AG04450 (cell line): ENCODE measurements around the gene TBX5. TPM values are rescaled to one million over a fixed set of nuclear protein-coding genes. Genes with fewer than 3 reads are reported as not detected.

ENCODE experiments used
- CTCF ChIA-PET: fragments of 300-600, 350-600 bp; formaldehyde crosslinking; extraction: SDS; loops from one replicate; lab custom pipeline; 2022; ENCODE audit warnings: antibody characterized with exemption, inconsistent platforms; lab: Charles Lee
- POLR2A ChIA-PET: fragments of 350-600 bp; formaldehyde crosslinking; extraction: SDS; loops from one replicate; lab custom pipeline; 2021; ENCODE audit warnings: antibody characterized with exemption, inconsistent platforms; lab: Yijun Ruan, JAX
- DNase-seq: peaks from one replicate; pipeline ENCODE4 v3.0.0-alpha.2; 2011; ENCODE audit warnings: low read depth, low spot score
- H3K27ac ChIP-seq: one replicate; pipeline ENCODE4 v1.5.1; 2012; ENCODE audit warnings: low read depth, low read length, control low read depth
- H3K27me3 ChIP-seq: one replicate; pipeline ENCODE4 v1.6.0; 2012; ENCODE audit warnings: low read length; ENCODE audit not compliant: control insufficient read depth, insufficient read depth
- H3K4me3 ChIP-seq: 2 replicates; pipeline ENCODE4 v1.5.1; 2011; ENCODE audit warnings: mild to moderate bottlenecking, low read depth, low read length, control low read depth
- H3K9me3 ChIP-seq: 2 replicates; pipeline ENCODE4 v1.5.1; 2012; ENCODE audit warnings: low read length; ENCODE audit not compliant: control insufficient read depth, insufficient read depth
- CTCF ChIP-seq: IDR thresholded peaks from 2 replicates; pipeline ENCODE4 v1.5.1; 2011; ENCODE audit warnings: low read depth, low read length, control low read depth, inconsistent platforms
- polyA plus RNA-seq: library from polyadenylated mRNA; depleted of rRNA; stranded (reverse); fragments of >200 nt; gene quantifications from 2 replicates; pipeline ENCODE4 v1.2.3, GENCODE V29; 2011

Gene TBX5
- polyA plus RNA-seq, 1 experiment = 16.8 TPM

- no peaks in the 10 kb centered on the region; the same call in 1 of the 2 replicates for H3K9me3 ChIP-seq
- ChIA-PET CTCF (interaction anchor here (1.2 kb wide), 1 partner anchor 69 kb away, joined by 3 read pairs; no protein-coding TSS in a partner anchor), POLR2A (interaction anchor here (1.2 to 1.7 kb wide), 2 partner anchors 9 to 19 kb away, joined by 7 to 9 read pairs; no protein-coding TSS in a partner anchor)
- peak overlapping the region; percentile 83 for H3K4me3 ChIP-seq
- no peak for DNase-seq
- peak overlapping the region; percentile 94 for H3K27ac ChIP-seq
- no peak for TF ChIP-seq CTCF
- H3K27me3 ChIP-seq = no peaks in the 10 kb centered on the region
Observed at GRCh38 chr12:114406316-114406983, 506 bp upstream of the TBX5 start.

- no peaks in the 10 kb centered on the region for H3K27me3 ChIP-seq
- no peak for DNase-seq
Observed at GRCh38 chr12:114404926-114405518, 922 bp downstream of the TBX5 start.

GRCh38 chr12:114404083-114404925 is 1.6 kb downstream of the TBX5 start:
- Histone ChIP-seq H3K9me3 (no peaks in the 10 kb centered on the region; the same call in 1 of the 2 replicates), H3K27ac (peak overlapping the region; percentile 94), H3K4me3 (peak overlapping the region; percentile 83), H3K27me3 (no peaks in the 10 kb centered on the region)
- no peak for TF ChIP-seq CTCF
- ChIA-PET POLR2A (interaction anchor here (1.9 kb wide), 1 partner anchor 9 kb away, joined by 6 read pairs; no protein-coding TSS in a partner anchor), CTCF (interaction anchor here (1.3 kb wide), 1 partner anchor 104 kb away, joined by 5 read pairs; no protein-coding TSS in a partner anchor)
- no peak for DNase-seq

More at GRCh38 chr12:114404926-114405518, 922 bp downstream of the TBX5 start:
- Histone ChIP-seq H3K9me3 (no peaks in the 10 kb centered on the region; the same call in 1 of the 2 replicates), H3K27ac (peak overlapping the region; percentile 94), H3K4me3 (peak overlapping the region; percentile 83)
- TF ChIP-seq CTCF = no peak
- POLR2A ChIA-PET = interaction anchor here (0.8 to 1.2 kb wide), 2 partner anchors 8 to 438 kb away, joined by 3 to 9 read pairs; no protein-coding TSS in a partner anchor
- CTCF ChIA-PET = interaction anchor here (0.6 to 1.3 kb wide), 3 partner anchors 103 to 543 kb away, joined by 3 to 5 read pairs (median 4); no protein-coding TSS in a partner anchor

GRCh38 chr12:114403690-114404066 is 2.3 kb downstream of the TBX5 start:
- no peak for TF ChIP-seq CTCF

More at GRCh38 chr12:114403690-114404066, 2.3 kb downstream of the TBX5 start:
- H3K9me3 ChIP-seq = no peaks in the 10 kb centered on the region; the same call in 1 of the 2 replicates
- peak overlapping the region; percentile 83 for H3K4me3 ChIP-seq
- no peaks in the 10 kb centered on the region for H3K27me3 ChIP-seq
- ChIA-PET POLR2A (interaction anchor here (1.9 kb wide), 1 partner anchor 10 kb away, joined by 6 read pairs; no protein-coding TSS in a partner anchor), CTCF (no interaction called here)
- DNase-seq = no peak
- peak overlapping the region; percentile 94 for H3K27ac ChIP-seq
